Calu3 (cell line): ENCODE measurements around the gene C19orf73. TPM values are rescaled to one million over a fixed set of nuclear protein-coding genes. Genes with fewer than 3 reads are reported as not detected.

Source experiments
- BruUV-seq: library from RNA; stranded (reverse); fragments of 400-500 nt; replicated peaks from 2 replicates; lab custom pipeline; 2021; lab: Mats Ljungman, UMichigan
- CTCF ChIA-PET: fragments of 300-600 bp; sonication (Branson Sonifier 250); formaldehyde crosslinking; loops from one replicate; lab custom pipeline; 2022; ENCODE audit warnings: antibody characterized with exemption; lab: Charles Lee
- DNase-seq: peaks from one replicate; pipeline ENCODE4 v3.0.0; 2022
- H3K27ac Mint-ChIP-seq: one replicate; pipeline ENCODE4 v1.8.0; 2022; ENCODE audit warnings: mixed read lengths; ENCODE audit not compliant: unreplicated experiment
- H3K27me3 Mint-ChIP-seq: one replicate; pipeline ENCODE4 v1.8.0; 2022; ENCODE audit warnings: mixed read lengths; ENCODE audit not compliant: unreplicated experiment
- H3K36me3 Mint-ChIP-seq: one replicate; pipeline ENCODE4 v1.8.0; 2022; ENCODE audit warnings: mild to moderate bottlenecking, moderate library complexity, mixed read lengths; ENCODE audit not compliant: insufficient read depth, unreplicated experiment
- H3K4me1 Mint-ChIP-seq: one replicate; pipeline ENCODE4 v1.8.0; 2022; ENCODE audit warnings: mild to moderate bottlenecking, low read depth, mixed read lengths; ENCODE audit not compliant: unreplicated experiment
- H3K4me3 Mint-ChIP-seq: one replicate; pipeline ENCODE4 v1.8.0; 2022; ENCODE audit warnings: mild to moderate bottlenecking, low read depth, moderate library complexity, mixed read lengths; ENCODE audit not compliant: unreplicated experiment
- H3K9me3 Mint-ChIP-seq: one replicate; pipeline ENCODE4 v1.8.0; 2022; ENCODE audit warnings: low read depth, mixed read lengths; ENCODE audit not compliant: unreplicated experiment
- CTCF ChIP-seq: fragments of 200-600 bp; IDR thresholded peaks from one replicate; pipeline ENCODE4 v1.8.0; 2022; ENCODE audit warnings: antibody characterized with exemption; ENCODE audit not compliant: unreplicated experiment
- intact Hi-C: fragments of 100-400 bp; cut with micrococcal nuclease; formaldehyde crosslinking; loops from one replicate; pipeline ENCODE4 v1.10.0; 2022; ENCODE audit not compliant: unreplicated experiment
- total RNA-seq: library from RNA; stranded (reverse); gene quantifications from 2 replicates; pipeline ENCODE4 v1.2.3, GENCODE V29; 2022

The C19orf73 gene
- total RNA-seq, 1 experiment from 2014 or later: 1.9 TPM

GRCh38 chr19:49116544-49116943 is 2.4 kb downstream of the C19orf73 start:
- Mint-ChIP-seq H3K27me3 (peaks cover 22% of the 10 kb centered on the region), H3K4me3 (peak overlapping the region; percentile 93), H3K36me3 (peaks cover 52% of the 10 kb centered on the region), H3K9me3 (no peaks in the 10 kb centered on the region), H3K4me1 (peaks cover 43% of the 10 kb centered on the region), H3K27ac (no peak overlapping the region)
- BruUV-seq: no TSS peak
- CTCF ChIA-PET: interaction anchor here (0.6 kb wide), 1 partner anchor 45 kb away, joined by 5 read pairs; no protein-coding TSS in a partner anchor
- no peak for TF ChIP-seq CTCF
- no peak for DNase-seq
- intact Hi-C loops: loop anchor here (5.0 kb wide), 1 partner anchor 91 kb away; no protein-coding TSS in a partner anchor

- Mint-ChIP-seq H3K4me1 (peaks cover 36% of the 10 kb centered on the region), H3K27me3 (peaks cover 5% of the 10 kb centered on the region), H3K9me3 (no peaks in the 10 kb centered on the region), H3K4me3 (peak overlapping the region; percentile 74), H3K36me3 (peaks cover 43% of the 10 kb centered on the region), H3K27ac (no peak overlapping the region)
- intact Hi-C loops: loop anchor here (5.0 kb wide), 1 partner anchor 93 kb away; no protein-coding TSS in a partner anchor
- CTCF ChIA-PET: interaction anchor here (0.9 to 2.2 kb wide), 7 partner anchors 13 to 122 kb away, joined by 5 to 27 read pairs (median 9); partner anchors contain the start of genes GYS1 and RUVBL2
- no TSS peak for BruUV-seq
- TF ChIP-seq CTCF: no peak
- peak; percentile 50 for DNase-seq
Measured at GRCh38 chr19:49114630-49115363, 4.1 kb downstream of the C19orf73 start.

GRCh38 chr19:49113762-49114629 is 4.9 kb downstream of the C19orf73 start, which contains the start of gene LIN7B:
TSS of gene LIN7B (plus strand) at chr19:49114370. CDS start at chr19:49114405, 35 bp downstream.
- peak; percentile 91 for DNase-seq
- intact Hi-C loops: no loop called here
- Mint-ChIP-seq H3K4me1 (peaks cover 36% of the 10 kb centered on the region), H3K27ac (peak within 1 kb of the TSS; percentile 37), H3K9me3 (no peaks in the 10 kb centered on the region), H3K36me3 (peaks cover 40% of the 10 kb centered on the region), H3K27me3 (no peaks in the 10 kb centered on the region), H3K4me3 (peak within 1 kb of the TSS; percentile 74)
- BruUV-seq: no TSS peak
- CTCF ChIA-PET: interaction anchor here (0.9 to 2.2 kb wide), 8 partner anchors 14 to 121 kb away, joined by 3 to 27 read pairs (median 8); partner anchors contain the start of genes GYS1 and RUVBL2
- peak; percentile 73 for TF ChIP-seq CTCF
